NCI-H2227 treated with DMSO at 0.1 percent for 48 hours (cell line): ENCODE results near the gene DENND4A.
"Not testable (repeated sequence)": the region's sequence is repeated elsewhere in the genome, so short reads cannot be mapped to it uniquely, and the experiment has no call there.

ENCODE experiments used
- DNase-seq: peaks from one replicate; lab custom pipeline; 2025; lab: John Stamatoyannopoulos, UW

The DENND4A gene

GRCh38 chr15:65632780-65633375, 159.2 kb downstream of the DENND4A start:
- DNase-seq, result no peak

DNA sequence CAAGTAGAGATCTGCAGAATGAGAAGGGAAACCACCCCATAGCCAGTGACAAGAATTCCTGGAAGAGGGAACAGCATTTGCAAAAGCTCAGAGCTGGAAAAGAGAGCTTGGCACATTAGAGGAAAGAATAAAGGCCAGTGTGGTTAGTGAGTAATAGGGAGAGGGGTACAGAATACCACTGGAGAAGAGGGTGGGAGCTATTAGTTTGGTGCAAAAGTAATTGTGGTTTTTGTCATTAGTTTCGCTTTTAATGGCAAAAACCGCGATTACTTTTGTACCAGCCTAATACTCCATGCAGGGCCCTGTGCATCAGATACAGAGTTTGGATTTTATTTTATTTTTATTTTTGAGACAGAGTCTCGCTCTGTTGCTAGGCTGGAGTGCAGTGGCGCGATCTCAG, 160.6 kb downstream of the DENND4A start:
- DNase-seq, result no peak

- no peak for DNase-seq
Observed at GRCh38 chr15:65630760-65631159, 161.3 kb downstream of the DENND4A start.

DNA sequence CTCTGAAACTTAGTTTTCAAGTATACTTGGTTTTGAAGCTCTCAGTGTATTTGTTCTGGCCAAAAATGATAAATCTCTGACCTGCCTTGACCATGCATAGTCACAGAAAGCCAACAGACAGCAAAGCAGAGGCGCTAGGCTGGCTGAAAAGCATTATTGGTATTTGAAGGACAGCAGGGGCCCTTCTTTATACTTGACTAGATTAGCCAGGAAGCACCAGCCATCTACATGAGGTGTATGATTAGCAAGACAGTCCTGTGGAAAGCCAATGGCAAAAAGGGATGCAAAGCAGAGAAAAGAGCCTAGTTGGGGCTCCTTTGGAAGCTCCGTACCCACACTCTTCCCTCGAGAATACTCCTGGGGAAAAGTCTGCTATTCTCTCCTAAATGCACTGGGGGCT, 162.5 kb downstream of the DENND4A start:
- DNase-seq, result no peak

GRCh38 chr15:65626856-65627255, 165.2 kb downstream of the DENND4A start:
- DNase-seq, result no peak

GRCh38 chr15:65623103-65623502, 169.0 kb downstream of the DENND4A start:
- no peak for DNase-seq

GRCh38 chr15:65621638-65622037, 170.5 kb downstream of the DENND4A start, which contains the start of gene SLC24A1:
Gene SLC24A1, plus strand, starts transcription at chr15:65621938. Its CDS starts 2,143 bp downstream, at chr15:65624081.
- no peak for DNase-seq

GRCh38 chr15:65620833-65621232, 171.3 kb downstream of the DENND4A start:
- no peak for DNase-seq

DNA sequence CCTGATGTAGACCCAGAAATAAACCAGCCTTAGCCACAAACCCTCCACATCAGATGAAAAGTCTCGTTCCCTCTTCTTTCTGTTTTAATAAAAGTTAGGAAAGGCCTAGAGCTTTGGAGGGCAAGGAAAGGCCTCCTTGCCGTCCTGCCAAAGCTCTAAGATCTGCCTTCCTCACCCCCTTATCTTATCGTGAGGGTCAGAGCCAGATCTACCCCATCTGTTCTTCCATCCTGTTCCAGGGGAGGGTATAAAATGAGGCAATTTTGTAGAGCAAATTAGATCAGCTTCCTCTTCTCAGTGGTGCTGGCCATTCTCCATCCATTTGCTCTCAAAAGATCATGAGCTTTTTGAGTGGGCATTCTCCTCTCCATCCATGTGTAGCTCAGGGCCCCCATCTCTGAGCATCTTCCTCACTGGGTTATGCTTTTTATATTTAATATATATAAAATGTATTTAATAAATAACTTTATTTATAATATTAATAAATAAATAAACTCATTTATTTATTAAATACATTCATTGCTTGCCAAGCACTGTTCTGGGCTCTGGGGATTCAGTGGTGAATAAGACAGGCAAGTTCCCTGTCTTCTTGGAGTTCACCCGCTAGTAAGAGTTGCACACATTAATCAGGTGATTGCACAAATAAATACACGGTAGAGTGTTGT, 172.3 kb downstream of the DENND4A start:
- DNase-seq, result no peak

DNA sequence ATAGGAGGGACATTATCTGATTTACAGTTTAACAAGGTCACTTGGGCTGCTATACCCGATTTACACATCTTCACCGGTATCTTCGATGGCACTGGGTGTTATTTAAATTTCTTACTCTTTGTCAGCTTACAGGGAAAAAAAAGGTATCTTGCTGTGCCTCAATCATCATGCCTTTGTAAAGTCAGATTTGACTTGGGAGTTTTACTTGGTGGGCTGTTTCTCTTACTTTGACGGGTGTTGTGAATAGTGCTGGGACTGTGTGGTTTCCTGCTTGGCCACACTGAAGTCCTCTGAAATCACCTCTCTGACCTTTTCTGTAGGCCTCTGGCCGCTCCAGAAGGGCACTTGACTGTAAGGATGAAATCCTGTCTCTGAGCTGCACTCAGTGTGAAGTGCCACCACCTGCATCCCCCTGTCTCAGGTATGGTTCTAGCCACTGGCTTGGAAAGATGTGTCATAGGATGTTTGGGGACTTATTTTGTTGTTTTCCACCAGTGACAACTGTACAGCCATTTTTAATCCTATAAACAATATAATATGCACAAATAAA, 173.5 kb downstream of the DENND4A start:
- no peak for DNase-seq

DNA sequence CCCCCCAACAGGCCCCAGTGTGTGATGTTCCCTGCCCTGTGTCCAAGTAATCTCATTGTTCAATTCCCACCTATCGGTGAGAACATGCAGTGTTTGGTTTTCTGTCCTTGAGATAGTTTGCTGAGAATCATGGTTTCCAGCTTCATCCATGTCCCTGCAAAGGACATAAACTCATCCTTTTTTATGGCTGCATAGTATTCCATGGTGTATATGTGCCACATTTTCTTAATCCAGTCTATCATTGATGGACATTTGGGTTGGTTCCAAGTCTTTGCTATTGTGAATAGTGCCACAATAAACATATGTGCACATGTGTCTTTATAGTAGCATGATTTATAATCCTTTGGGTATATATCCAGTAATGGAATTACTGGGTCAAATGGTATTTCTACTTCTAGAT, 176.2 kb downstream of the DENND4A start:
- DNase-seq, result not testable (repeated sequence)

DNA sequence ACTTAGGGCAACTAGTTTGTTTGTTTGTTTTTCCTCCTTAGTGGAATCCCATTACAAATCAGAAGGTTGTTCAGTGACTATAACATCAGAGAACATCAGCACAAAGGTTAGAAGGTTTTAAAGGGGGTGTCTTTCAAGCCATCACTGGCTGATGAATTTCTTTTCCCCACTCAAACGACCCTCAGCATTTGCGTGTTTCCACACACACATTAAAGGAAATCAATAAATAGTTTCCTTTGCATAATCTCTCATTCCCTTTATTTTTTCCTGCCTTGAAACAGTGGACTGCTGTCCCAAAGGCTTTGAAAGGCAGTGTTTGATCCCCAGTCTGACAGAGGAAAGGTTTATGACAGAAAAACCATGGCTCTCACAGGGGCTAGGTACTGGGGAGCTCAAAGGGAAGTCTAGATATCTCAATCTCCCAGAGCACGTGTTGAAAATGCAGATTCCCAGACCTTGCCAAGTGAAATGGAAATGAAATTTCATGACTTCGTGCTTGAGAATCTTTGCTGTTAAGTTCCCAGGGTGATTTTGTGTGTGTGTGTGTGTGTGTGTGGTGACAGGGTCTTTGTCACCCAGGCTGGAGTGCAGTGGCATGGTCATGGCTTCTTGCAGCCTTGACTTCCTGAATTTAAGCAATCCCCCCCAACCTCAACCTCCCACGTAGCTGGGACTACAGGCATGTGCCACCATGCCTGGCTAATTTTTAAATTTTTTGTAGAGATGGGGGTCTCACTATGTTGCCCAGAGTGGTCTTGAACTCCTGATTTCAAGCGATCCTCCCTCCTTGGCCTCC, 178.9 kb downstream of the DENND4A start:
- no peak for DNase-seq

DNA sequence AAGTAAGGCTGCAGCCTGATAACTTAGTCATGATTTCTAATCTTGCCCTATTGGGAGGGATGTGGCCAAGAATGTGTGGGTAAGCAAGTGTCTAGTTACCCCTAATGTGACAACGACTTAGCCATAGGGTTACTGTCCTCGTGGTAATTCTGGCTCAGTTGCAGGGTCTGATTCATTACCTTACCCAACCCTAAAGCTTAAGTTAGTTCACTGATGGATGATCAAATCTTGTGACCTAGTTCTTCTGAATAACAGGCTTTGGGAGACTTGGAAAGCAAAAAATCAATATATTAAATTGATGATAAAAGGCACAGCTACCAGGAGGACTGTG, 179.5 kb downstream of the DENND4A start:
- no peak for DNase-seq

DNA sequence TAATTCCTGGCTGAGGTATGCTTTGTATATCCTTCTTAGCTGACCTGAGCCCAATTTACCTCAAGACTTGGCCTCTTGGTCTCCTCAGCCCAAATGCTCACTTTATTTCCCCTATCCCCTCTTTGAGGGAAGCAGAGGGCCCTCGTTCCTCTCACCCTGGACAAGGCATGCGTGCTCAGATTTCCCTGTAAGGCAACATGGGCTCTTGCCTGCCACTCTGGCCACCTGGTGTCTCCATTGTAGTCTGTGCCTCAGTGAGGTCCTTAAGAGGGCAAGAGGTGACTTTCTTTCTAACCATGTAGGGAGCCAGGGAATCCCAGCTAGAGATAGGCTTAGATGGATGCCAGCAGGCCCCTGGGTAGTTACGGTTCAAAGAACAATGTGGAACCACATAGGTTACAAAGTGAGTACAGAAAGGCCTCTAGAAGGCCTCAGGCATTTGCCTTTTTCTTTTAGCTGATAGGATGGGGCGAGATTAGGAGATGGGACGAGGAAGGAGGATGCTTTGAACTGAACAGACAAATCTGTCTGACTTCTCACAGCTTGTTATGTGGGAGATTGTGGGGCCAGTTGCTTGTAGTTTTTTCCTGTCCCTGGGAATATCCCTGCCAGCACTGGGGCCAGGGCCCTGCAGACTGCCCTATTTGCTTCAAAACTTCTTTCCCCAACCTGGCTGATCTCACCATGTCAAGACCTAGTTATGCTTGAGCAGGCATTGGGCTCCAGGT, 180.0 kb downstream of the DENND4A start:
- no peak for DNase-seq

DNA sequence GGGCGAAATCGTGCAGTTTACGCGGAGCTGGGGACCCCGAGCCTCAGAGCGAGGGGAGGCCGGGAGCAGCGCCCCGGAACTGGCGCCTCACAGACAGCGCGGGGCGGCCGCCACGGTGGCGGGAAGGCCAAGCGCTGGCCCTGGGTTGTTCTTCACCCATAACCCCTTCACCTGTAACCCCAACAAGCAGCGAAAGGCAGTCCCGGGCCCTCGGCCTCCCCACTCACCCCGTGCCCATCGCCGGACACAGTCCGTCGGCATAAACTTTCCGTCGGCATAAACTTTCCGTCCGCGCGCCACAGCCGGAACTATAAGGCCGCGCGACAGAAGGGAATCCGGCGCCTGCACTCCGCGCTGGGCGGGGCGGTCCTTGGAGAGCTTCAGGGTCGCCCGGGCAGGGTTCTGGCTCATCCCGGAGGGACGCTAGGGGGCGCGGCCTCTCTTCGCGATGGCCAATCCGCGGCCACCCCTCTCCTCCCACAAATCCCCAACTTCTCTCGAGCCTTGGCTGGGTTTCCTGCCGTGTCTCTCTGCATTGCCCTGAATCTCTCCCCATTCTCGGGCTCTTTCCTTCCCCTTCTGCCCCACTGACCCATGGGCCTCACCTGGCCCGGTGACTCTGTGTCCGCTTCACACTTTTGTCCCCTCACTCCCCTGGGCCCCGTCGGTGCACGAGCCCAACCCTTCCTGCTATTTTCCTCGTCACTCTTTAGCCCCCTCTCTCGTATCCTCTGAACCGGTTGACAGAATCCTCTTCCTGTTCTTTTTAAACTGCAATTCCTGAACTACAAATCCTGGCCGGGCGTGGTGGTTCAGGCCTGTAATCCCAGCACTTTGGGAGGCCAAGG, 181.0 kb downstream of the DENND4A start, which contains the start of gene INTS14:
TSS of gene INTS14 (minus strand) at position 261 of the 848 bp plus-strand sequence. CDS start 3,751 bp downstream, outside the sequence.
- DNase-seq, result peak; percentile 92
